ENCODE measurements around the gene RPAIN.

Gene RPAIN

DNA sequence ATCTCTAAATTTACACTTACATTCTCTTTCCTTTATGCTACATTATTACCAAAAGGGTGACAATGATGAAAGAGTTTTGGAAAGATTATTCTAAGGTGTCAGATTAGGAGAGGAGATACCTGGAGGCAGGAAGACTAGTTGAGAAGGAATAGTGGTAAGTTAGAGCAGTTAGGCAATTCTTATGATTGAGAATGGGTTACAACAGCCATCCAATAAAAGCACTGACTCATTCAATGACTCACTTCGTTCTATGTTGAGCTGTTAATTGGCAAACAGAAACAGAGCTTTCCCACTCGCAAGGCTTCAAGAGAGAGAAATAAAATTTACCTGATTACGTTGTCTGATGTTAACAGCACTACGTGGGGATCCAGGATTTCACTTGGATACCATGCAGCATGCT lies 6.3 kb upstream of the RPAIN start (continued):
- TF ChIP-seq PRDM6 (tag by site-specific recombination; IDR thresholded peaks at IDR 0.05) (peak; percentile 56), ZNF350 (tag by site-specific recombination; IDR thresholded peaks at IDR 0.05) (no peak), ZNF138 (tag by site-specific recombination; IDR thresholded peaks at IDR 0.05; ENCODE audit: borderline replicate concordance) (no peak), ZNF423 (tag by site-specific recombination; IDR thresholded peaks at IDR 0.05) (no peak), OSR2 (tag by site-specific recombination; IDR thresholded peaks at IDR 0.05) (no peak), PRDM4 (tag by site-specific recombination; IDR thresholded peaks at IDR 0.05) (0 out of 2 replicates have a peak, but pooled peaks have one; percentile 45), ZNF2 (tag by site-specific recombination; IDR thresholded peaks at IDR 0.05) (0 out of 2 replicates have a peak, but pooled peaks have one; percentile 49), SP7 (tag by site-specific recombination; IDR thresholded peaks at IDR 0.05) (peak; percentile 91), ZNF398 (tag by site-specific recombination; IDR thresholded peaks at IDR 0.05) (peak; percentile 38; the same call in 1 of the 2 replicates), TRIM28 (IDR thresholded peaks at IDR 0.05; ENCODE audit: borderline replicate concordance, low read length) (no peak), ZNF223 (tag by site-specific recombination; IDR thresholded peaks at IDR 0.05) (no peak), ZBTB1 (tag by site-specific recombination; IDR thresholded peaks at IDR 0.05) (0 out of 2 replicates have a peak, but pooled peaks have one; percentile 18), ZBTB20 (tag by site-specific recombination; IDR thresholded peaks at IDR 0.05) (no peak), ZBTB6 (tag by site-specific recombination; IDR thresholded peaks at IDR 0.05) (peak; percentile 63; the same call in 1 of the 2 replicates), ZNF324 (tag by site-specific recombination; IDR thresholded peaks at IDR 0.05) (peak; percentile 91), YY1 (tag by site-specific recombination; IDR thresholded peaks at IDR 0.05) (no peak), ZBTB44 (tag by site-specific recombination; IDR thresholded peaks at IDR 0.05) (no peak), HOXD13 (CRISPR knock-in tag; IDR thresholded peaks at IDR 0.05; ENCODE audit: borderline replicate concordance) (no peak), ZNF585B (tag by site-specific recombination; IDR thresholded peaks at IDR 0.05) (no peak), ZNF184 (tag by site-specific recombination; IDR thresholded peaks at IDR 0.05) (peak; percentile 82; the same call in 1 of the 2 replicates), ZNF140 (tag by site-specific recombination; IDR thresholded peaks at IDR 0.05) (no peak), GLIS2 (tag by site-specific recombination; IDR thresholded peaks at IDR 0.05) (no peak), ZNF132 (tag by site-specific recombination; IDR thresholded peaks at IDR 0.05; ENCODE audit: borderline replicate concordance) (no peak), ZNF571 (tag by site-specific recombination; IDR thresholded peaks at IDR 0.05) (no peak), EGR2 (tag by site-specific recombination; IDR thresholded peaks at IDR 0.05; ENCODE audit: low read depth) (no peak), ZNF133 (tag by site-specific recombination; IDR thresholded peaks at IDR 0.05) (no peak), MEIS1 (CRISPR knock-in tag; IDR thresholded peaks at IDR 0.05; ENCODE audit: borderline replicate concordance) (no peak)
- TF ChIP-seq, protein P1, sequence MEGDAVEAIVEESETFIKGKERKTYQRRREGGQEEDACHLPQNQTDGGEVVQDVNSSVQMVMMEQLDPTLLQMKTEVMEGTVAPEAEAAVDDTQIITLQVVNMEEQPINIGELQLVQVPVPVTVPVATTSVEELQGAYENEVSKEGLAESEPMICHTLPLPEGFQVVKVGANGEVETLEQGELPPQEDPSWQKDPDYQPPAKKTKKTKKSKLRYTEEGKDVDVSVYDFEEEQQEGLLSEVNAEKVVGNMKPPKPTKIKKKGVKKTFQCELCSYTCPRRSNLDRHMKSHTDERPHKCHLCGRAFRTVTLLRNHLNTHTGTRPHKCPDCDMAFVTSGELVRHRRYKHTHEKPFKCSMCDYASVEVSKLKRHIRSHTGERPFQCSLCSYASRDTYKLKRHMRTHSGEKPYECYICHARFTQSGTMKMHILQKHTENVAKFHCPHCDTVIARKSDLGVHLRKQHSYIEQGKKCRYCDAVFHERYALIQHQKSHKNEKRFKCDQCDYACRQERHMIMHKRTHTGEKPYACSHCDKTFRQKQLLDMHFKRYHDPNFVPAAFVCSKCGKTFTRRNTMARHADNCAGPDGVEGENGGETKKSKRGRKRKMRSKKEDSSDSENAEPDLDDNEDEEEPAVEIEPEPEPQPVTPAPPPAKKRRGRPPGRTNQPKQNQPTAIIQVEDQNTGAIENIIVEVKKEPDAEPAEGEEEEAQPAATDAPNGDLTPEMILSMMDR (tag by site-specific recombination; IDR thresholded peaks at IDR 0.05) = no peak
- TF ChIP-seq, protein P2, sequence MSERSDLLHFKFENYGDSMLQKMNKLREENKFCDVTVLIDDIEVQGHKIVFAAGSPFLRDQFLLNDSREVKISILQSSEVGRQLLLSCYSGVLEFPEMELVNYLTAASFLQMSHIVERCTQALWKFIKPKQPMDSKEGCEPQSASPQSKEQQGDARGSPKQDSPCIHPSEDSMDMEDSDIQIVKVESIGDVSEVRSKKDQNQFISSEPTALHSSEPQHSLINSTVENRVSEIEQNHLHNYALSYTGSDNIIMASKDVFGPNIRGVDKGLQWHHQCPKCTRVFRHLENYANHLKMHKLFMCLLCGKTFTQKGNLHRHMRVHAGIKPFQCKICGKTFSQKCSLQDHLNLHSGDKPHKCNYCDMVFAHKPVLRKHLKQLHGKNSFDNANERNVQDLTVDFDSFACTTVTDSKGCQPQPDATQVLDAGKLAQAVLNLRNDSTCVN (tag by site-specific recombination; optimal IDR thresholded peaks at IDR 0.05) = no peak

All from HEK293 (cell line).